ENCODE measurements around the gene ABCC2.
"Not testable (repeated sequence)": the region's sequence is repeated elsewhere in the genome, so short reads cannot be mapped to it uniquely, and the experiment has no call there.

ABCC2 gene

DNA sequence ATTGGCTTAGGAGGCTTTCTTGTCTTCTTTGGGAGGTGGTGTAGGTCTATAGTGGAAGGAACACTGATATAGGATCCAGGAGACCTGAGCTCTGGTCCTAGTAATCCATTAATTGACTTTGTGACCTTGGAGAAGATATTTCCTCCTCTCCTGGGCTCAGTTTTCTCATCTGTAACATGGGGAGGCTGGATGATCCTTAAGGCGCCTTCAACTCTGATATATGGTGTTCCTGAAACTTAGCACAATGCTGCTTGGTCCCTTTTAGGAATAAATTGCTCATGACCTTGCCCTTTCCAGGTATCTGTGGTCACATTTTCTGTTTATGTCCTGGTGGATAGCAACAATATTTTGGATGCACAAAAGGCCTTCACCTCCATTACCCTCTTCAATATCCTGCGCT is 25.3 kb downstream of the ABCC2 start:
- DNase-seq (ENCODE audit: low read depth in 3 of 3): no peak

DNA sequence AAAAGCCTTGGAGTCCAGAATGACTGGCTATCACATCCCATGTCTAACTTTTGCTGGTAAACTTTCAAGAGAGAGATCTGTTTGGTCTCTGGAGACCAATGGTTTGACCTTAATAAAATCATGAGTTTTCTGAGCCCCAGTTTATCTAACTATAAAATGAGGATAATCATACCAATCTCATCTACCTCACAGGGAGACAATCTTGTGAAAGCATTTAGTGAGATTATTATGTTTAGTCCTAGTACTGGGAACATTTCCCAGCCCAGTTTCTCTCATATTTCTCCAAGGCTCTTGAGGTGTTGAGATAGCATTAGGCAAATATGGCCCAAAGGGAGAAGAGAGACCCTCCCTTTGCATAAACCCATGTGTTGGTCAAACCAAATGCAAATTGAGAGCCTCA is 25.8 kb downstream of the ABCC2 start:
- no peak for DNase-seq (ENCODE audit: low read depth in 3 of 3)

DNA sequence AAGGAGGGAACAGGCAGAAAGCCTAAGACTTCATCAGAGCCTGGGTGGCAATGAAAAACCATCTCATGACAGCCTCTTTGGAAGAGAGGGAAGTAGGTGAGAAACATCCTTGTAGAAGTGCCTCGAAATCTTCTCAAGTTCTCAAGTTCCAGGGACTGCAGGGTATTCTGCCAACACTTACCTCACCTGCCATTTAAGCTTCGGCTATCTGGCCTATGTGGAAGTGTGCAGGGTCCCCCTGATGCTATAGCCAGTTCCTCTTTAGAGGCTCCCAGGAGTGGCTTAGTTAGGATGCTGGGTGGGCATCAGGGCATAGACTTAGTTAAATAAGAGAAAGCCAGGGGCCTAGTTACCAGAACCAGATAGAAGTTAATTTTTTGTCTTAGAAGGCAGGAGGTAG is 27.0 kb downstream of the ABCC2 start:
- no peak for DNase-seq (ENCODE audit: low read depth in 3 of 3)

DNA sequence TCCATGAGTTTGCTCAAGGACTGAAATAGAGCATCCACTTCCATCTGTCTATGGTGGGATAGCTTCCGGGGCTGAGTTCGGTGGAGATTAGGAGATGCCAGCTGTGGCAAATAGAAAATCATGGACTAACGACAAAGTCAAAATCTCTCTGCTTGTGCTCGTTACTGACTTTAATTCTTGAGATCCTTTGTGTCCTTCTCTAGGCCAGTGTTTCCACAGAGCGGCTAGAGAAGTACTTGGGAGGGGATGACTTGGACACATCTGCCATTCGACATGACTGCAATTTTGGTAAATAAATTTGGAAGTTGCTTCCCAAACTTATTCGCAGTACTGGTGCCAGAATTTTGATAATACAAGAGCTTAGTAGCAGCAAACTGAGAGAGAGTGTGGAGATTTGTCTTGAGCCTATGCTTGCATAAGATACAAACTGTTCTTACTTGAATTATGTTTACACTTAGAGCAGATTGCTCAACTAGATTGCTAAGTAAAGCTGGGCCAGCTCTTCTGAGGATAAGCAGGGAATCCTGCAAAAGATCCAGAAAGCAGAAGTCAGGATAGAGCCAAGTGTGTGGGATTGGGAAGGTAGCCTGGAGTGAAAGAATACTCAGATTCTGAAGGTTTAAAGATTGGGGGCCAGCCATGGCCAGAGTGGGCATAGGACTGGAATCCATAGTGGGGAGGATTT is 27.6 kb downstream of the ABCC2 start:
- no peak for DNase-seq (ENCODE audit: low read depth in 3 of 3)

DNA sequence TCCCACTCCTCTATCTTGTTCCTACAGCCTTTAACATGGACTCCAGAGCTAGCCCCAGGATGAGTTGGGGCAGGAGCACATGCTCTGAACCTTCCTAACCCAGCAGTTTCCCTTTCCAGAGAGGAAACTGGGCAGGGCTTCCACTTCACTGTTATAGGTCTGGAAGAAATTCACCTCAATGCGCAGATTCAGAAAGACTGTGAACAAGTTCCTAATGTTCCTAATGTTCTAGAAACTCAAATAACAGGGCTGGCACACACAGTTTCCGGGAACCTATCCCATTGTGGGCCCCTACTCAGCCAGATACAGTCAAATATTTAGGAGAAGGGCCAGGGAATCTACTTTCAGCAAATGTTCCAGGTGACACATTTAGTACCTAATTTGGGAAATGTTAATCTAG is 29.7 kb downstream of the ABCC2 start:
- DNase-seq (ENCODE audit: low read depth in 3 of 3): no peak

DNA sequence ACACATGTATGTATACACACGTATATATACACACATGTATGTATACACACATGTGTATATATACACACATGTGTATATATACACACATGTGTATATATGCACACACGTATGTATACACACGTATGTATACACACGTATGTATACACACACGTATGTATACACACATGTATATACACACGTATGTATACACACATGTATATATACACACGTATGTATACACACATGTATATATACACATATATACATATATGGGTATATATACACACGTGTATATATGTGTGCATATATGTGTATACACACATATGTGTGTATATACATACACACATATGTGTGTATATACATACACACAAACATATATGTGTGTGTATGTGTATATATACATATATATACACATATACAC is 31.7 kb downstream of the ABCC2 start:
- DNase-seq (ENCODE audit: low read depth in 3 of 3): no peak

DNA sequence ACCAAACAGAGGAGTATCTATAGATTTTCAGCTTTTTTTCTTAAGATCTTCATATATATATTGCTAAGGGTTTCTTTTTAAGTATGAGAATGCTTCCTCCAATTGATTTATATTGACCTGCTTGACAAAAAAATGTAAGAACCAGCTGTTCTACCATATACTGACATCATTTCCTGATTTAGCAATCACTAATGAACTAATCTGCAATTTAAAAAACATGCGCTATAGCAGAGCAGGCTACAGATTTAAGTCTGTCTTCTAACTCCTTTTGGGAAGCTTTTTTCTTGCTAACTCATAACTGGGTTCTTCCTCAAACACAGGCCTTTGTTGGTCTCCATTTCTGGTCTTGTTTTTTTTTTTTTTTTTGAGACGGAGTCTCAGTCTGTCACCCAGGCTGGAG is 33.2 kb downstream of the ABCC2 start:
- no peak for DNase-seq (ENCODE audit: low read depth in 3 of 3)

DNA sequence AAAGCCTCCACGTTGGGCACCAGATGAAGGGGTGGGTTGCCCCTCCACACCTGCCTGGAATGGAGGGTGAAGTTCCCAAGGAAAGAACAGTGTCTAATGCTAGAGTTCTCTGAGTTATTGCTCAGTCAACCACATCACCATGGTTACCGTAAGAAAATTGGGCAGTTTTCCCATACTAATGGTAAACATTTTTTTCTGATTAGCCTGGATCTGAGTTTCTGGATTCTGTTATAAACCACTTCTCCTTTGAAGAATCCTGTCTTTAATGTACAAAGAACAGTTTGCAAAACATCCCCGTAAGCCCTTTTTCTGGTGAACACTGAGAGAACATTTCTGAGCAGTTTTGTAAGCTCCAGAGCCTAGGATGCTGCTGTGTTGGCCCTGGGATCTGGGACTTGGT is 45.5 kb downstream of the ABCC2 start:
- no peak for DNase-seq (ENCODE audit: low read depth in 3 of 3)

DNA sequence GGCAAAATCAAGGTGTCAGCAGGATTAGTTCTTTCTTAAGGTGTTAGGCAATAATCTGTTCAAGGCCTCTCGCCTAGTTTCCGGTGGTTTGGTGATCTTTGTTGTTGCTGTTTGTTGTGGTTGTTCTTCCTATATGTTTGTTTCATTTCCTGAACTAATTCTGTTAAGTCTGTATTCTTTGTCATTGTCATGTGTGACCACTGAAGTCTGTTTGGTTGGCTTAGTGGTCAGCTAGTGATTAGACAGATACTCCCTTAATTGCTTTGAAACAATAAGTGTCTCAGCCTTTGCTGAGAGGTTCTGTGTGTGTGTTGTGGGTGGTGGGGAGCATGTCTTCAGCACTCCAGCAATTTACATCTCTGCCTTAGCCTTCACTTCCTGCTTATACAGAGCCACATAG is 46.0 kb downstream of the ABCC2 start:
- no peak for DNase-seq (ENCODE audit: low read depth in 3 of 3)

DNA sequence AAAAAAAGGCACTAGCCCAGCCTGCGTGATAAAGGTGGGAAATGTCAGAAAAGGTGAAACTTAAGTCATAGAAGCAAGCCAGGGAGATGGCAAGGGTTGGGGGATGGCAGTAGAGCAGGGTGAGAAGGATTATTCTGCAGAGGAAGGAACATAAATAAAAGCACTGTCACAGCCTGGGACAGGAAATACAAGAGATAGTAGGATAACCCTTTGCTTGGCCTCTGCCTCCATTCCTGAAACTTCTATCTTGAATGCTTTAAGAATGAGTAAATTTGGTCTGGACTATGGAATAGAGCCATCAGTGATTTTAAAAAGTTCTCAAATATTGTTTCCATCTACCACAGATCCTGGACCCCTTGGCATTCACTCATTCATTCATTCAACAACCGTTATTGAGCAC is 50.0 kb downstream of the ABCC2 start:
- no peak for DNase-seq (ENCODE audit: low read depth in 3 of 3)

DNA sequence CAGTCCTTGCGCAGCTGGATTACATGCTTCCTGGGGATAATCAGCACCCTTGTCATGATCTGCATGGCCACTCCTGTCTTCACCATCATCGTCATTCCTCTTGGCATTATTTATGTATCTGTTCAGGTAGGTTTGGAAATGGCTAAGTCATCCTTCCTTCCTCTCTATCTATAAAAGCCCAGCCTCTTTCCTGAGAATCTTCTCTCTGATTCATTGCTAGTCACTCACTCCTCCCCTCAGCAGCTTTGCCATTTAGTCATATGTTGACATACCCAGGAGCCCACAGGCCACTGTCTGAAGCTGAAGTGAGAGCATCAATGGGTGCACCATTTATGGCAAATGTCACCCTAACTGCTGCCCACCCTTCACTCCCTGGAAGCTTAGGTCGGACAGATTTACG is 52.0 kb downstream of the ABCC2 start:
- DNase-seq (ENCODE audit: low read depth in 3 of 3): peak in 1 of 3 donors; percentile 3

DNA sequence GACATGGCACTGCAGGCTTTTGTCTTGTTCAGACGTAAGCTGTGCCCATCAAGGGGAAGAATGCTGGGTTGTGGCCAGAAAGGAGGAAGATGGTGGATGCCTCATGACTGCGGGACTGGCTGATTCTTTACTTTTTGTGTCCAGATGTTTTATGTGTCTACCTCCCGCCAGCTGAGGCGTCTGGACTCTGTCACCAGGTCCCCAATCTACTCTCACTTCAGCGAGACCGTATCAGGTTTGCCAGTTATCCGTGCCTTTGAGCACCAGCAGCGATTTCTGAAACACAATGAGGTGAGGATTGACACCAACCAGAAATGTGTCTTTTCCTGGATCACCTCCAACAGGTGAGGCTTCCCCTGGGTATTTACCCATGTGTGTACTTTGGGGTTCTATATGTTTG is 53.5 kb downstream of the ABCC2 start:
- DNase-seq (ENCODE audit: low read depth in 3 of 3): no peak

DNA sequence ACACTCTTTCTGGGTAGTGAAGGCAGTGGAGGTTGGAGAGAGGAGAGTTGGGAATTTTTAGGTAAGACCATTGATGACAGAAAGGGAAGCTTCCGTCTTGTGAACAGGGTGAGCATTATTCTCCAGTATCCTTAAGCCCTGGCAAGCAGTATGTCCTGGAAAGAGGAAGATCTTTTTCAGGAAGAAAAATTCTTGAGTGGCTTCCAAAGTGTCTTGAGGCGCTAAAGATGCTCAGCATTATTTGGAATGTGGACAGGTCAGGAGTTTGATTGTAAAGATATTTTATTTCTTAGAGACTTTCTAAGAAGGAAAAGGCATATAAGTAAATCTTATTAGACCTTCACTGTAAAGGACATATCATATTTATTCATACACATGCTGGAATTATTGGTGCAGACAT is 54.3 kb downstream of the ABCC2 start:
- DNase-seq (ENCODE audit: low read depth in 3 of 3): no peak

DNA sequence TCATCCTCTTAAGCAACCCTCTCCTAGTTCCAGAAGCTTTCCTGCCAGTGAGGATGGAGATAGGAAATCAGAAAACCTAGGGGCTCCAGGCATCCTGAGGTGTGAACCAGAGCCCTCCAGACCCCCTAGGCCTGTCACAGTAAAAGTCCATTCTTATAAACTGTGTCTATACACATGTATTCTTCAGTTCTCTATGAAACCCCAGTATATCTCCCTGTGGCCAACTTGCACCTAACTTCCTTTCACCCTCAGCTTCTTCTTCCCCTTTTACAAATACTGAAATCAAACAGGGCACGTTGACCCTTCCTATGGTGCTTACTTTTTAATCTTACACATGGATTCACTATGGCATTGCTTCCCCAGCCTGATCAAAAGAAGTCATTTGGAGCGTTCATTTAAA is 58.4 kb downstream of the ABCC2 start:
- DNase-seq (ENCODE audit: low read depth in 3 of 3): not testable (repeated sequence)

DNA sequence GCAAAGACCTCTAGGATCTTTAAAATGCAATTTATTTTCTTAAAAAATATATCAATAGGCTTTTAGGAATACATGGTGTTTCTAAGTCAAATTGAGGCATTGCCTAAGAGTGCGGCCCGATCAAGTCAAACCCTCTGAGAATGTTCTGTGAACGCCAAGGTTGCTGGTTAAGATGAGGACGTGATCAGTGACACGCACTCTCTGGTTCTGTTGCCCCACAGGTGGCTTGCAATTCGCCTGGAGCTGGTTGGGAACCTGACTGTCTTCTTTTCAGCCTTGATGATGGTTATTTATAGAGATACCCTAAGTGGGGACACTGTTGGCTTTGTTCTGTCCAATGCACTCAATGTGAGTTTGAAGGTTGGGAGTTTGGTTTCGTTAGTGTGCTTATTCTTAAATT is 59.3 kb downstream of the ABCC2 start:
- DNase-seq (ENCODE audit: low read depth in 3 of 3): no peak

DNA sequence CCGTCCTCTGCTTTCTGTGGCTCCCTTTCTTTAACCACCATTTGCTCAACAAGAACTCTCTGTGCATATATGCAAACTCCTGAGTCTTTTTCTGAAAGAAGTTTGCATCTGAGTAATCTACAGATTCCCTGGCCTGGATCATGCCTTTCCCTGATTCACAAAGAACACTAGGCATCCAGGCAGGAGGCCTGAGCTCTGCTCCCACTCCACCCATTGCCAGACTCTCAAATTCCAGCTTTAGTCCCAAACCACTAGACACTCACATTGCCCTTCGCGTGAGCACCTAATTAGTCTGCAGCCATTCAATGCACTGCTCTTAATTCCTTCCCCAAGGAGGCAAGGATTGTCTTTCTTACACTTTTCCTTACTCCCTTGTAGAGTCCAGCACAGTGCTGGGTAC is 60.9 kb downstream of the ABCC2 start:
- DNase-seq (ENCODE audit: low read depth in 3 of 3): no peak

DNA sequence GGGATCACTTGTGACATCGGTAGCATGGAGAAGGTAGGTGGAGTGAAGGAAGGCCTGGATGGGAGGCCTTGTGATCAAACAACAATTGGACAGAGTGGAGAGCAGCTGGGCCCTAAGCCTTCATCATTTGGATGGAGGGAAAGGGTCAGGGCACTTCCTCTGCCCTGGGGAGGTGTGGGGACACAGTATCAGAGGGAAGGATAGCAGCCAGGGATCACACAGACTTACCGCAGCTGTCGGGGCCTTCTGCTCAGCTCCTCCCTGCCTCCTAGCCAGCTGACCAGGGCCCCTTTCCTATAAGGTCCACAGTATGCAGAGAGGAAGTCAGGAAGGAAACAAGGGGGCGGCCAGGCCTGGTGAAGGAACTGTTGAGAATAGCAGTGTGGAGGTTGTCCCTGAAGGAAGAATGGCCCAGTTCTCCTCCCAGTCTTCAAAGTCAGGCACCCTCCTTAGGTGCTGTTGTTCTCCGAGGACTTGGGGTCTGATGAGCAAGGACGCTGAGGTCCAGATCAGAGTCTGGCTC is 62.1 kb downstream of the ABCC2 start:
- no peak for DNase-seq (ENCODE audit: low read depth in 3 of 3)

DNA sequence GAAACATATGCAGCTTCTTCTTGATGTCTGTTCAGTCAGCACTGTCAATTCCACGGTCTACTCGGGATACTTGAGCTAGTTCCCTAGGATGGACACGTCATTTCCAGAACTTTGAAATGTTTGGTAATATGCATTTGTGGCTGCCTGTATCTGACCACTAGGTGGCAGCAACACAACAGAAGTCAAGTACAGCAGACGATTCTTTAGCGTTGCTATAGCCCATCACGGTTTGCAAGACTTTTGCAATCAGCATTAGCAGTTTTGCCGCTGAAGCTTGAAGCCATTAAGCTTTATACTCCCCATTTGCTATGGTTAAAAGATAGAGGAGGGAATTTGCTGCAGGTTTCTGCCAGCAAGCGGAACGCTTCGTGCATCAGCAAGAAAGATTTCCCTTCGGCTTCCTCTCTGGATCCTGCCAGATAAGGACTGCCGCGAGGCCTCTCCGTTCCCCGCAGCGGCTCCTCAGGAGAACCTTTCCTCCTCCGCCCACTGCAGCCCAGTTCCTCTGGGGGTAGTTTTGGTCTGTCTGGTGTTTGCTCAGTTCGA is 63.5 kb downstream of the ABCC2 start:
- peak; percentile 44 to 63 (median 56) for DNase-seq (ENCODE audit: low read depth in 3 of 3)

DNA sequence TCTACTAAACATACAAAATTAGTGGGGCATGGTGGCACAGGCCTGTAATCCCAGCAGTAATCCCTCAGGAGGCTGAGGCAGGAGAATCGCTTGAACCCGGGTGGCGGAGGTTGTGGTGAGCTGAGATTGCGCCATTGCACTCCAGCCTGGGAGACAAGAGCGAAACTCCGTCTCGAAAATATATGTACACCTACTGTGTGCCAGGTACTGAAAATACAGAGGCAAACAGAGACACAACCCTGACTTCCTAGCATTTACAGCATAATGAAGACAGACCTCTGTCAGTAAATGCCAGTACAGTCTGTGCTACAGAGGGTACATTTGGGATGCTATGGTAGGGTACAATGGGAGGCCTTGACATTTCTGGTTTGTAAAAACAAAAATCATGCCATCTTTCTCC is 66.6 kb downstream of the ABCC2 start:
- no peak for DNase-seq (ENCODE audit: low read depth in 3 of 3)

DNA sequence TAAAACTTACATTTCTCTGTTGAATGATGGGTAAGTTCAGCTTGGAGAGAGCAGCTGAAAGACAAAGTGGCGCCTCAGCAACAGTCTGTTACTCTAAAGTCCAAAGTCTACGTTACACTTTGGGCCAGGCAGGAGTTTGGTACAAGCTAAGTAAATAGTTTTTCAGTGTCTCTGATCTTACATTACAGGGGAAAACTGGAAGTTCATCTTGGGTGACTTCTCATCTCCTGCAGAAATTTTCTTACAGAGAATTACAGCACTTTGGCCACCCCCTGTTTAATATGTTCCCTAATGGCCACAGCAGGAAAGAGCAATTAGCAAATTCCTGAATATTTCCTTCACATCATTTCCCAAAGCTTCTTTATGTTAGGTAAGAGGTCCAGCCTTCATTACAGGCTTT is 67.1 kb downstream of the ABCC2 start:
- no peak for DNase-seq (ENCODE audit: low read depth in 3 of 3)

DNA sequence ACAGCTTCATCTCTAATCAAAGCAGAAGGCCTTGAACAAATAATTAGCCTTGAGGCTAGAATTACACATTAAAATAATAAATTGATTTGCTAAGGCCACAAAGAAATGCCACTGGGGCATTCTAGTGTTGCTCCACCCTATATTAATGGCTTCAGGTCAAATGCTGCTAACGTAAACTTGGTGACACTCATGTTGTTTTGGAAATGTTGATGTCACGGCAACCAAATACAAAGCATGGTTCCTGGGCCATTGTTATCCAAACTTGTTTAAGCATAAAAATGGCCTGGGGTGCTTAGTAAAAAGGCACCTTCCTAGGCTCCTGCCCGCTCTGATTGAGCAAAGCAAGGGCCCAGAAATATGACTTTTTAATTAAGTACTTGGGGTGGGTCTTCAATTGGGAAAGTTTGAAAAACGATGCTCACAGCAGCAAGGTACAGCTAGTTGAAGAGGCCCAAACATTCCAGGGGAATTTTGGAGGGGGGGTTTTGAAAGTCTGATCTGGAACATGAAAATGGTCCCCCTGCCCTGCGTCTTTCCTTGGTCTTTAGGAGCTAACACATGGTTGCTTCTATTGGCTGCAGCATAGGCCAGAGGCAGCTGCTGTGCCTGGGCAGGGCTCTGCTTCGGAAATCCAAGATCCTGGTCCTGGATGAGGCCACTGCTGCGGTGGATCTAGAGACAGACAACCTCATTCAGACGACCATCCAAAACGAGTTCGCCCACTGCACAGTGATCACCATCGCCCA is 67.8 kb downstream of the ABCC2 start:
- no peak for DNase-seq (ENCODE audit: low read depth in 3 of 3)

DNA sequence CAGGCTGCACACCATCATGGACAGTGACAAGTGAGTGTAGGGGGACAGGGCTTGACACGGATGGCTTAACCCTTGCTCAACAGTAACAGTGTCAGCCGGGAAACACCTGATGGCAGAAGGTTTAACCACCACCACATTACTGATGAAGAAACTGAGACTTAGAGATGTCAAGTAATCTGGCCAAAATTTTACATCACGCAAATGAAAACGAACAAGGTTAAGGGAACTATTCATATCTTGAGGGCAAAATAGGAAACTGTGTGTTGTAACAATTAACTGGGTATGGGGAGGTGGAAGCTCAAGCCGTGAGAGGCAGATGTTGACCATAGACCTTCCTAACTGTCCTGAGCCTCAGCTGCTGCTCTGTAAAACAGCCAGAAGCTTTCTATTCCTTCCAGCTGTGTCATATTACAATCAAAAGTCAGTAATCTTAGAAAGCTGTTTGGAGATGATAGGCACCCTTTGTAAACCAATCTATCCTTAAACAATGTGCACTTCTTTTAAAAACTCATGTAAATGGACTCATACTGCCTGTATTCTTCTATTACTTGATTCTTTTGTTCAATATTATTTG is 68.4 kb downstream of the ABCC2 start:
- DNase-seq (ENCODE audit: low read depth in 3 of 3): no peak

DNA sequence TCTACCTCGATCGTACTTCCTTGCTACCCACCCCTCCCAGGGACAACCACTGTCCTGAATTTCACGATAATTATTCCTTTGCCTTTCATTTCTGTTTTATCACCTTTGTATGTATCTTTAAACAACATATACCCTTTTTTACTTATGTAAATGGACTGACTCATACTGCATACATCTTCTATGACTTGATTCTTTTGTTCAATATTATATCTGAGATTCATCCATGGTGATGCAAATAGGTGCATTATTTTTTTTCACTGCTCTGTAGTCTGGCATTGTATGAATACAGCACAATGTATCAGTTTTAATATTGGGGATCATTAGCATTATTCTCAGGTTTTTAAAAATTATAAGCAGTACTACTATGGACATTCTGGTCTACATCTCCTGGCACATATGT is 69.4 kb downstream of the ABCC2 start:
- no peak for DNase-seq (ENCODE audit: low read depth in 3 of 3)

All from stimulated activated CD4-positive, alpha-beta T cell treated with anti-CD3 and anti-CD28 coated beads, TNF-alpha, amount 100 ng/mL, for 48 hours (primary cell).